KMS-11 (cell line): ENCODE measurements around the gene SERPING1.

ENCODE experiments used
- H2AFZ ChIP-seq: fragments of 200-600 bp; sonication (generic); 2 replicates; pipeline ENCODE4 v1.6.1; 2016; ENCODE audit warnings: antibody characterized with exemption, mixed run types, low read depth
- H3K27ac ChIP-seq: fragments of 200-600 bp; sonication (generic); 2 replicates; pipeline ENCODE4 v1.6.1; 2016; ENCODE audit warnings: mild to moderate bottlenecking, mixed run types
- H3K27me3 ChIP-seq: fragments of 200-600 bp; sonication (generic); 2 replicates; pipeline ENCODE4 v1.6.1; 2017; ENCODE audit warnings: mild to moderate bottlenecking, low read depth, mixed run types, moderate library complexity; ENCODE audit not compliant: insufficient read depth
- H3K36me3 ChIP-seq: fragments of 200-600 bp; sonication (generic); 2 replicates; pipeline ENCODE4 v1.6.1; 2017; ENCODE audit warnings: mild to moderate bottlenecking, mixed run types; ENCODE audit not compliant: insufficient read depth
- H3K4me1 ChIP-seq: fragments of 200-600 bp; sonication (generic); 2 replicates; pipeline ENCODE4 v1.6.1; 2016; ENCODE audit warnings: mild to moderate bottlenecking, low read depth, mixed run types; ENCODE audit not compliant: poor library complexity, severe bottlenecking
- H3K4me2 ChIP-seq: fragments of 200-600 bp; sonication (generic); 2 replicates; pipeline ENCODE4 v1.7.0; 2016; ENCODE audit warnings: mild to moderate bottlenecking, mixed run types
- H3K4me3 ChIP-seq: fragments of 200-600 bp; sonication (generic); IDR thresholded peaks from 2 replicates; pipeline ENCODE4 v1.6.1; 2017; ENCODE audit warnings: low read depth, low read length, mixed read lengths; ENCODE audit not compliant: insufficient read depth
- H3K79me2 ChIP-seq: fragments of 200-600 bp; sonication (generic); 2 replicates; pipeline ENCODE4 v1.6.1; 2016; ENCODE audit warnings: low read depth, mixed run types; ENCODE audit not compliant: insufficient read depth
- H3K9ac ChIP-seq: fragments of 200-600 bp; sonication (generic); 2 replicates; pipeline ENCODE4 v1.6.1; 2016; ENCODE audit warnings: mild to moderate bottlenecking, mixed run types
- H4K20me1 ChIP-seq: fragments of 200-600 bp; sonication (generic); 2 replicates; pipeline ENCODE4 v1.6.1; 2016; ENCODE audit warnings: mild to moderate bottlenecking, mixed run types; ENCODE audit not compliant: insufficient read depth
- CTCF ChIP-seq: fragments of 200-600 bp; sonication (generic); conservative IDR thresholded peaks from 2 replicates; pipeline ENCODE4 v1.6.1; 2017; ENCODE audit warnings: low read depth, mild to moderate bottlenecking, antibody characterized with exemption, low read length, moderate library complexity, mixed read lengths

Gene SERPING1

GRCh38 chr11:57622263-57622662 lies 24.8 kb downstream of the SERPING1 start:
- no peak for TF ChIP-seq CTCF

GRCh38 chr11:57624864-57625263 lies 27.4 kb downstream of the SERPING1 start:
- Histone ChIP-seq H3K4me3 (no peak overlapping the region), H3K79me2 (no peaks in the 10 kb centered on the region), H3K27me3 (no peaks in the 10 kb centered on the region), H3K4me1 (no peaks in the 10 kb centered on the region), H2AFZ (no peak overlapping the region), H3K36me3 (no peaks in the 10 kb centered on the region), H3K27ac (no peak overlapping the region), H3K4me2 (no peak overlapping the region), H3K9ac (no peak overlapping the region), H4K20me1 (no peaks in the 10 kb centered on the region)
- TF ChIP-seq CTCF, result no peak

More at GRCh38 chr11:57622263-57622662, 24.8 kb downstream of the SERPING1 start:
- Histone ChIP-seq H3K27me3 (no peaks in the 10 kb centered on the region), H3K4me3 (no peak overlapping the region), H3K79me2 (no peaks in the 10 kb centered on the region), H3K4me2 (no peak overlapping the region), H3K36me3 (no peaks in the 10 kb centered on the region), H3K27ac (no peak overlapping the region), H3K4me1 (no peaks in the 10 kb centered on the region), H4K20me1 (no peaks in the 10 kb centered on the region), H3K9ac (no peak overlapping the region), H2AFZ (no peak overlapping the region)

- Histone ChIP-seq H3K4me1 (no peaks in the 10 kb centered on the region), H2AFZ (no peak overlapping the region), H3K9ac (no peak overlapping the region), H3K79me2 (no peaks in the 10 kb centered on the region), H3K36me3 (no peaks in the 10 kb centered on the region), H4K20me1 (no peaks in the 10 kb centered on the region), H3K27me3 (no peaks in the 10 kb centered on the region), H3K4me2 (no peak overlapping the region), H3K27ac (no peak overlapping the region), H3K4me3 (no peak overlapping the region)
- TF ChIP-seq CTCF, result no peak
These were observed 29.4 kb downstream of the SERPING1 start for GRCh38 chr11:57626895-57627294.

GRCh38 chr11:57630171-57630570 lies 32.7 kb downstream of the SERPING1 start:
- Histone ChIP-seq H4K20me1 (no peaks in the 10 kb centered on the region), H3K79me2 (no peaks in the 10 kb centered on the region), H3K27me3 (no peaks in the 10 kb centered on the region), H2AFZ (no peak overlapping the region), H3K4me3 (no peak overlapping the region), H3K4me1 (no peaks in the 10 kb centered on the region), H3K36me3 (no peaks in the 10 kb centered on the region), H3K4me2 (no peak overlapping the region), H3K9ac (no peak overlapping the region), H3K27ac (no peak overlapping the region)
- TF ChIP-seq CTCF, result no peak
